KMS-11 (cell line): ENCODE measurements around the gene VASH2.

Source experiments
- H2AFZ ChIP-seq: fragments of 200-600 bp; sonication (generic); 2 replicates; pipeline ENCODE4 v1.6.1; 2016; ENCODE audit warnings: antibody characterized with exemption, mixed run types, low read depth
- H3K27ac ChIP-seq: fragments of 200-600 bp; sonication (generic); 2 replicates; pipeline ENCODE4 v1.6.1; 2016; ENCODE audit warnings: mild to moderate bottlenecking, mixed run types
- H3K27me3 ChIP-seq: fragments of 200-600 bp; sonication (generic); 2 replicates; pipeline ENCODE4 v1.6.1; 2017; ENCODE audit warnings: mild to moderate bottlenecking, low read depth, mixed run types, moderate library complexity; ENCODE audit not compliant: insufficient read depth
- H3K36me3 ChIP-seq: fragments of 200-600 bp; sonication (generic); 2 replicates; pipeline ENCODE4 v1.6.1; 2017; ENCODE audit warnings: mild to moderate bottlenecking, mixed run types; ENCODE audit not compliant: insufficient read depth
- H3K4me1 ChIP-seq: fragments of 200-600 bp; sonication (generic); 2 replicates; pipeline ENCODE4 v1.6.1; 2016; ENCODE audit warnings: mild to moderate bottlenecking, low read depth, mixed run types; ENCODE audit not compliant: poor library complexity, severe bottlenecking
- H3K4me2 ChIP-seq: fragments of 200-600 bp; sonication (generic); 2 replicates; pipeline ENCODE4 v1.7.0; 2016; ENCODE audit warnings: mild to moderate bottlenecking, mixed run types
- H3K4me3 ChIP-seq: fragments of 200-600 bp; sonication (generic); IDR thresholded peaks from 2 replicates; pipeline ENCODE4 v1.6.1; 2017; ENCODE audit warnings: low read depth, low read length, mixed read lengths; ENCODE audit not compliant: insufficient read depth
- H3K79me2 ChIP-seq: fragments of 200-600 bp; sonication (generic); 2 replicates; pipeline ENCODE4 v1.6.1; 2016; ENCODE audit warnings: low read depth, mixed run types; ENCODE audit not compliant: insufficient read depth
- H3K9ac ChIP-seq: fragments of 200-600 bp; sonication (generic); 2 replicates; pipeline ENCODE4 v1.6.1; 2016; ENCODE audit warnings: mild to moderate bottlenecking, mixed run types
- H4K20me1 ChIP-seq: fragments of 200-600 bp; sonication (generic); 2 replicates; pipeline ENCODE4 v1.6.1; 2016; ENCODE audit warnings: mild to moderate bottlenecking, mixed run types; ENCODE audit not compliant: insufficient read depth
- CTCF ChIP-seq: fragments of 200-600 bp; sonication (generic); conservative IDR thresholded peaks from 2 replicates; pipeline ENCODE4 v1.6.1; 2017; ENCODE audit warnings: low read depth, mild to moderate bottlenecking, antibody characterized with exemption, low read length, moderate library complexity, mixed read lengths

The VASH2 gene

DNA sequence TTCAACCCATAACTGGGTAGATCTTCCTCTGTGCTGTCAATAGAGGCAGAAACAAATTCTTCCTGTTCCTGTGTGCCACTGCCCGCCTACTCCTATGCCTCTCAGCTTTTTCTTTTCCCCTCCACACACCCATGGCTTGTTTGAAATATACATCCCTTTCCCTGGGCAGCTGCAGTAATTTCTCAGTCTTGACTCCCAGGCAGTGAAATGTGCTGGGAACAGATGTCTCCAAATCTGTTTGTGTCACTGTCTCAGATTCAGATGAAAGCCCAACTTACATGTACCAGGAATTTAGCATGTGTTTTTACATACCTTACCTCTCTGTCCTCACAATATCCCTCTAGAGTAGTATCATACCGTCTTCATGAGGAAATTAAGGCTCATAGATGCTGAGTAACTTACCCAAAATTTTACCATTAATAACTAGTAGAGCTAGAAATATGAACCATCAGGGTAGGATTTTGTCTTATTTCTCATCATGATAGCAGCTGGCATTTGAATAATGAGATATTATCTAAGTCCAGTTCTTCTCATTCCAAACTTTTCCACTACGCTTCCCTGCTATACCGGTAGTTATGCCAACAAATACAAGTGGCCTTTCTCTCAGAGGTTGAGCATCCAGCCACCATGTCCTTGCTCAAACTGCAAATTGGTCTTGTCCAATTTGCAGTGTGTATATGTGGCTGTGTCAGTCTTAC is 4.7 kb upstream of the VASH2 start:
- Histone ChIP-seq H3K27ac (no peak overlapping the region), H3K36me3 (no peaks in the 10 kb centered on the region), H3K4me3 (no peak overlapping the region), H3K79me2 (no peaks in the 10 kb centered on the region), H3K4me2 (no peak overlapping the region), H3K4me1 (peaks cover 11% of the 10 kb centered on the region), H3K27me3 (no peaks in the 10 kb centered on the region), H4K20me1 (no peaks in the 10 kb centered on the region), H2AFZ (no peak overlapping the region), H3K9ac (no peak overlapping the region)
- no peak for TF ChIP-seq CTCF

GRCh38 chr1:212946872-212947271 is 3.5 kb upstream of the VASH2 start:
- peaks cover 12% of the 10 kb centered on the region for H3K4me1 ChIP-seq
- H2AFZ ChIP-seq = no peak overlapping the region
- no peak overlapping the region for H3K4me2 ChIP-seq
- H3K4me3 ChIP-seq = no peak overlapping the region
- no peak overlapping the region for H3K9ac ChIP-seq
- no peaks in the 10 kb centered on the region for H4K20me1 ChIP-seq
- TF ChIP-seq CTCF = no peak
- no peaks in the 10 kb centered on the region for H3K36me3 ChIP-seq
- no peaks in the 10 kb centered on the region for H3K27me3 ChIP-seq
- H3K27ac ChIP-seq = no peak overlapping the region
- H3K79me2 ChIP-seq = no peaks in the 10 kb centered on the region

GRCh38 chr1:212949771-212950170 is 570 bp upstream of the VASH2 start:
- H3K27ac ChIP-seq = no peak overlapping the region

DNA sequence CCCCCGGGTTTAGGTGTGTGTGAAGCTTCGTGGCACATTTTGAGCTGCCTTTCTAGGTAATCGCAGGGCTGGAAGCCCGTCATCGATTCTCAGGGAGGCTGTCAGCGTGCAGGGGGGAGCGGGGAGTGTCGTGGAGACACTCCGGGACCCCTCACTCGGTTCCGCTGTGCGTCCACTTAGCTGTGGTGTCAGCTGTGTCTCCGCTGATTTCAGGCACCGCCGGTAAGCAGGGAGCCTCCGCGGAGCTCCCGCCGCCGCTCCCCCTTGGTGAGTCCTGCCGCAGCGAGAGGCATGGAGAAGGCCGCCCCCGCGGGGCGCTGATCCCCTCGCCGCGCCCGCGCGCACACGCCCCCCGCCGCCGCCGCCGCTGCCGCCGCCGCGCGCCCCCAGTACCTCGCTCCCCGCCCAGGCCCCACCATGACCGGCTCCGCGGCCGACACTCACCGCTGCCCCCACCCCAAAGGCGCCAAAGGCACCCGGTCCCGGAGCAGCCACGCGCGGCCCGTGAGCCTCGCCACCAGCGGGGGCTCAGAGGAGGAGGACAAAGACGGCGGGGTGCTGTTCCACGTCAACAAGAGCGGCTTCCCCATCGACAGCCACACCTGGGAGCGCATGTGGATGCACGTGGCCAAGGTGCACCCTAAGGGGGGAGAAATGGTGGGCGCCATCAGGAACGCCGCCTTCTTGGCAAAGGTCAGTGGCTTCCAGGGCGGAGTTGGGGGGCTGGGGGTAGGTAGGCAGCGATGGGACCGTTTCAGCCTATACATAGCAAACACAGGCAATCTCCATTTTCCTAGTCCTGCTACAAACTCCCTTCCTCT is 995 bp downstream of the VASH2 start:
- H3K4me3 ChIP-seq = peak overlapping the region; percentile 44
- H2AFZ ChIP-seq = peak overlapping the region; percentile 43; the same call in 1 of the 2 replicates
- peaks cover 17% of the 10 kb centered on the region for H3K4me1 ChIP-seq
- no peaks in the 10 kb centered on the region for H3K36me3 ChIP-seq
- H3K79me2 ChIP-seq = no peaks in the 10 kb centered on the region
- H3K27ac ChIP-seq = no peak overlapping the region
- H4K20me1 ChIP-seq = no peaks in the 10 kb centered on the region
- no peaks in the 10 kb centered on the region for H3K27me3 ChIP-seq
- H3K9ac ChIP-seq = no peak overlapping the region; the same call in 1 of the 2 replicates
- H3K4me2 ChIP-seq = peak overlapping the region; percentile 39; the same call in 1 of the 2 replicates
- no peak for TF ChIP-seq CTCF

More at GRCh38 chr1:212949771-212950170, 570 bp upstream of the VASH2 start:
- no peaks in the 10 kb centered on the region for H3K79me2 ChIP-seq
- peak overlapping the region; percentile 23 for H3K4me3 ChIP-seq
- H3K36me3 ChIP-seq = no peaks in the 10 kb centered on the region
- peaks cover 13% of the 10 kb centered on the region for H3K4me1 ChIP-seq
- TF ChIP-seq CTCF = no peak
- no peaks in the 10 kb centered on the region for H3K27me3 ChIP-seq
- no peaks in the 10 kb centered on the region for H4K20me1 ChIP-seq
- peak overlapping the region; percentile 10; the same call in 1 of the 2 replicates for H3K4me2 ChIP-seq
- no peak overlapping the region for H3K9ac ChIP-seq
- H2AFZ ChIP-seq = peak overlapping the region; percentile 43; the same call in 1 of the 2 replicates
